Measurements from ENCODE around the gene ARL4A.
"Not testable (repeated sequence)": the region's sequence is repeated elsewhere in the genome, so short reads cannot be mapped to it uniquely, and the experiment has no call there.

Gene ARL4A

GRCh38 chr7:12670000-12670729, 17.3 kb upstream of the ARL4A start:
- DNase-seq (ENCODE audit: low spot score), result no peak

GRCh38 chr7:12670743-12671520, 16.5 kb upstream of the ARL4A start:
- DNase-seq (ENCODE audit: low spot score), result no peak

GRCh38 chr7:12673436-12673835, 14.0 kb upstream of the ARL4A start:
- DNase-seq (ENCODE audit: low spot score), result not testable (repeated sequence)

- no peak for DNase-seq (ENCODE audit: low spot score)
These were observed 13.4 kb upstream of the ARL4A start for GRCh38 chr7:12674053-12674452.

- peak; percentile 64 for DNase-seq (ENCODE audit: low spot score)
These were observed 12.6 kb upstream of the ARL4A start for GRCh38 chr7:12674861-12675260.

- no peak for DNase-seq (ENCODE audit: low spot score)
These were observed 3.5 kb upstream of the ARL4A start for GRCh38 chr7:12683678-12684585.

- DNase-seq (ENCODE audit: low spot score), result no peak
These were observed 2.7 kb upstream of the ARL4A start for GRCh38 chr7:12684733-12685132.

- DNase-seq (ENCODE audit: low spot score), result peak; percentile 21
These were observed 1.9 kb upstream of the ARL4A start for GRCh38 chr7:12685550-12685949.

GRCh38 chr7:12686234-12686890, 1.1 kb upstream of the ARL4A start:
- peak; percentile 85 for DNase-seq (ENCODE audit: low spot score)

- no peak for DNase-seq (ENCODE audit: low spot score)
These were observed 312 bp downstream of the ARL4A start for GRCh38 chr7:12687718-12688171.

GRCh38 chr7:12688485-12689170, 1.2 kb downstream of the ARL4A start:
- DNase-seq (ENCODE audit: low spot score), result not testable (repeated sequence)

- no peak for DNase-seq (ENCODE audit: low spot score)
These were observed 2.0 kb downstream of the ARL4A start for GRCh38 chr7:12689451-12689850.

- DNase-seq (ENCODE audit: low spot score), result no peak
These were observed 2.8 kb downstream of the ARL4A start for GRCh38 chr7:12690041-12690878.

- DNase-seq (ENCODE audit: low spot score), result not testable (repeated sequence)
These were observed 4.0 kb downstream of the ARL4A start for GRCh38 chr7:12691388-12691787.

- no peak for DNase-seq (ENCODE audit: low spot score)
These were observed 4.6 kb downstream of the ARL4A start for GRCh38 chr7:12692035-12692434.

- no peak for DNase-seq (ENCODE audit: low spot score)
These were observed 5.2 kb downstream of the ARL4A start for GRCh38 chr7:12692479-12693259.

- DNase-seq (ENCODE audit: low spot score), result no peak
These were observed 7.4 kb downstream of the ARL4A start for GRCh38 chr7:12694817-12695216.

- no peak for DNase-seq (ENCODE audit: low spot score)
These were observed 8.5 kb downstream of the ARL4A start for GRCh38 chr7:12695965-12696364.

GRCh38 chr7:12699299-12699698, 11.9 kb downstream of the ARL4A start:
- DNase-seq (ENCODE audit: low spot score), result no peak
